ENCODE measurements around the gene CBX8. TPM values are rescaled to one million over a fixed set of nuclear protein-coding genes. Genes with fewer than 3 reads are reported as not detected.

Gene CBX8
- total and polyA plus RNA-seq, 2 donors (not counting 3 experiments of a cell fraction or from before 2014, with no cell fraction given): 0.69 to 3.1 TPM

DNA sequence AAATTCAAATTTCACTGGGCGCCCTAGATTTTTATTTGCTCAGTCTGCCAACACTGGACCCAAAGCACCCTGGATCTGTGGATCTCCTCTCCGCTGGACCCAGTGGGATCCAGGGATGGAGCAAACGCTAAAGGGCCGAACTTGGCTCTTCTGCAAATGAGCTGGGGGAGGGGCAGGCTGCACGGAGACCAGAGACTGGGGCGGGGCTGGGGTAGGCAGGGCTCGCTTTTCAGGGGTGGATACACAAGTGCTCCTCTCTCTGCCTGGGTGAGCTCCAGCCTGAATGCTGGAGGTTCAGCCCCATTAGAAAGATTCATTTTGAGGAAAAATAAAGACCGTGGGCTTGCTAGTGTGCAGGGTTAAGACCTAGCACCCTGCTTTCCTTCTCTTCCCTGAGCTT lies 33.4 kb upstream of the CBX8 start:
- Histone ChIP-seq H3K9me1 (replicated peaks; ENCODE audit: control insufficient read depth, extremely low read depth, insufficient read depth, low read length) (no peaks in the 10 kb centered on the region), H3K36me3 (ENCODE audit: control insufficient read depth in 2 of 2, extremely low read depth in 1 of 2, insufficient read depth in 2 of 2, low read length in 2 of 2) (peaks cover 0 to 3% of the 10 kb centered on the region in 2 experiments), H2AFZ (ENCODE audit: low read depth, low read length) (no peak overlapping the region), H3K27ac (ENCODE audit: insufficient read depth, low read depth, low read length) (no peak overlapping the region), H3K4me1 (ENCODE audit: control insufficient read depth, extremely low read depth, insufficient read depth, low read length) (peaks cover 14% of the 10 kb centered on the region), H3K4me2 (ENCODE audit: insufficient read depth, low read length) (no peak overlapping the region), H3K4me3 (replicated peaks in 1 of 3; ENCODE audit: insufficient read depth in 1 of 3, low read depth in 1 of 3, low read length in 3 of 3) (no peak overlapping the region), H3K9ac (replicated peaks; ENCODE audit: extremely low read depth, insufficient read depth, low read length) (no peak overlapping the region), H4K20me1 (replicated peaks; ENCODE audit: control insufficient read depth, extremely low read depth, insufficient read depth, low read length) (no peaks in the 10 kb centered on the region), H3K27me3 (ENCODE audit: control insufficient read depth in 2 of 2, insufficient read depth in 2 of 2, low read length in 2 of 2) (no peaks in the 10 kb centered on the region), H3K9me3 (replicated peaks; ENCODE audit: control insufficient read depth, insufficient read depth, low read length) (no peaks in the 10 kb centered on the region), H3K79me2 (ENCODE audit: control insufficient read depth, insufficient read depth, low read length) (no peaks in the 10 kb centered on the region)
- no peak for TF ChIP-seq JUN (IDR thresholded peaks at IDR 0.05; ENCODE audit: borderline replicate concordance, insufficient read depth, insufficient read length, low read depth)
- no peak for TF ChIP-seq EZH2 (IDR thresholded peaks at IDR 0.05; ENCODE audit: borderline replicate concordance, low read depth, low read length, severe bottlenecking)
- TF ChIP-seq GATA2 (IDR thresholded peaks at IDR 0.05; ENCODE audit: insufficient read depth, insufficient read length, low read depth, low read length): no peak
- TF ChIP-seq MYC (IDR thresholded peaks at IDR 0.05; ENCODE audit: low read depth, low read length): no peak
- TF ChIP-seq POLR2A (IDR thresholded peaks at IDR 0.05; ENCODE audit: low read depth, low read length): no peak
- TF ChIP-seq POLR2AphosphoS5 (IDR thresholded peaks at IDR 0.05; ENCODE audit: insufficient read depth, low read depth, low read length): no peak
- no peak for TF ChIP-seq FOS (IDR thresholded peaks at IDR 0.05; ENCODE audit: borderline replicate concordance, insufficient read depth, low read length)
- TF ChIP-seq, protein P1, sequence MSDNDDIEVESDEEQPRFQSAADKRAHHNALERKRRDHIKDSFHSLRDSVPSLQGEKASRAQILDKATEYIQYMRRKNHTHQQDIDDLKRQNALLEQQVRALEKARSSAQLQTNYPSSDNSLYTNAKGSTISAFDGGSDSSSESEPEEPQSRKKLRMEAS (IDR thresholded peaks at IDR 0.05; ENCODE audit: insufficient read depth, insufficient read length): no peak
- TF ChIP-seq, protein P2, sequence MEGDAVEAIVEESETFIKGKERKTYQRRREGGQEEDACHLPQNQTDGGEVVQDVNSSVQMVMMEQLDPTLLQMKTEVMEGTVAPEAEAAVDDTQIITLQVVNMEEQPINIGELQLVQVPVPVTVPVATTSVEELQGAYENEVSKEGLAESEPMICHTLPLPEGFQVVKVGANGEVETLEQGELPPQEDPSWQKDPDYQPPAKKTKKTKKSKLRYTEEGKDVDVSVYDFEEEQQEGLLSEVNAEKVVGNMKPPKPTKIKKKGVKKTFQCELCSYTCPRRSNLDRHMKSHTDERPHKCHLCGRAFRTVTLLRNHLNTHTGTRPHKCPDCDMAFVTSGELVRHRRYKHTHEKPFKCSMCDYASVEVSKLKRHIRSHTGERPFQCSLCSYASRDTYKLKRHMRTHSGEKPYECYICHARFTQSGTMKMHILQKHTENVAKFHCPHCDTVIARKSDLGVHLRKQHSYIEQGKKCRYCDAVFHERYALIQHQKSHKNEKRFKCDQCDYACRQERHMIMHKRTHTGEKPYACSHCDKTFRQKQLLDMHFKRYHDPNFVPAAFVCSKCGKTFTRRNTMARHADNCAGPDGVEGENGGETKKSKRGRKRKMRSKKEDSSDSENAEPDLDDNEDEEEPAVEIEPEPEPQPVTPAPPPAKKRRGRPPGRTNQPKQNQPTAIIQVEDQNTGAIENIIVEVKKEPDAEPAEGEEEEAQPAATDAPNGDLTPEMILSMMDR (IDR thresholded peaks at IDR 0.05; ENCODE audit: extremely low read depth in 1 of 2, insufficient read depth in 1 of 2, low read depth in 1 of 2, low read length in 2 of 2): no peak
- dilution Hi-C loops (cut with MboI; ENCODE audit: extremely low pct_ligation_motif_present, low sequenced_read_pairs): no loop called here
- BruUV-seq (replicated peaks): no TSS peak
- POLR2A ChIA-PET: no interaction called here
- CTCF ChIA-PET: interaction anchor here (0.5 to 1.2 kb wide), 2 partner anchors 15 to 16 kb away, joined by 3 read pairs; no protein-coding TSS in a partner anchor
- no peak for DNase-seq (ENCODE audit: low read depth, low spot score)
- intact Hi-C loops (cut with micrococcal nuclease): no loop called here
- FAIRE-seq: no peak
